GM18519 (cell line): ENCODE measurements around the gene LTA4H.
A peak's percentile ranks its signal among the peaks of the same experiment; 100 is the strongest.

Source experiments
- ATAC-seq: cut with Tn5 transposase; IDR thresholded peaks from one replicate; pipeline ENCODE4 v1.9.1; 2021; ENCODE audit warnings: mild to moderate bottlenecking, moderate library complexity; ENCODE audit not compliant: unreplicated experiment, low FRiP score

LTA4H gene

GRCh38 chr12:96036765-96037455, 1.5 kb upstream of the LTA4H start:
- no peak for ATAC-seq

GRCh38 chr12:96034621-96035282, 635 bp downstream of the LTA4H start:
- no peak for ATAC-seq

GRCh38 chr12:96033549-96034389, 1.6 kb downstream of the LTA4H start:
- no peak for ATAC-seq

GRCh38 chr12:96029826-96030225, 5.6 kb downstream of the LTA4H start:
- ATAC-seq: no peak

- no peak for ATAC-seq
Observed at GRCh38 chr12:96028538-96028937, 6.8 kb downstream of the LTA4H start.

- no peak for ATAC-seq
Observed at GRCh38 chr12:96026331-96026730, 9.1 kb downstream of the LTA4H start.

- no peak for ATAC-seq
Observed at GRCh38 chr12:96025518-96025917, 9.9 kb downstream of the LTA4H start.

- ATAC-seq: peak; percentile 92
Observed at GRCh38 chr12:96020314-96021003, 14.9 kb downstream of the LTA4H start.

GRCh38 chr12:96015672-96016071, 19.7 kb downstream of the LTA4H start:
- no peak for ATAC-seq

GRCh38 chr12:96014943-96015599, 20.3 kb downstream of the LTA4H start:
- ATAC-seq: no peak

GRCh38 chr12:96007729-96008128, 27.7 kb downstream of the LTA4H start:
- ATAC-seq: no peak

- no peak for ATAC-seq
Observed at GRCh38 chr12:96006727-96007126, 28.7 kb downstream of the LTA4H start.

GRCh38 chr12:96000858-96001257, 34.5 kb downstream of the LTA4H start:
- no peak for ATAC-seq

GRCh38 chr12:95999484-95999883, 35.9 kb downstream of the LTA4H start:
- ATAC-seq: no peak

- peak; percentile 98 for ATAC-seq
Observed at GRCh38 chr12:95998611-95999286, 36.6 kb downstream of the LTA4H start.

- no peak for ATAC-seq
Observed at GRCh38 chr12:95997911-95998510, 37.4 kb downstream of the LTA4H start.

GRCh38 chr12:95997276-95997675, 38.1 kb downstream of the LTA4H start:
- no peak for ATAC-seq

- no peak for ATAC-seq
Observed at GRCh38 chr12:95996034-95996658, 39.2 kb downstream of the LTA4H start, which contains the start of gene HAL. HAL (minus strand) TSS chr12:95996344; CDS start chr12:95995910, 434 bp downstream.
